CD14-positive monocyte (primary cell): ENCODE results near the gene TNFSF4. TPM values are rescaled to one million over a fixed set of nuclear protein-coding genes. Genes with fewer than 3 reads are reported as not detected.

Experiments used
- DNase-seq, 3 donors: peaks; one replicate each; pipeline ENCODE4 v3.0.0-alpha.2; 2011 to 2022
- H2AFZ ChIP-seq: 2 replicates; pipeline ENCODE4 v1.6.0; 2012; ENCODE audit warnings: mild to moderate bottlenecking, low read depth, low read length, inconsistent platforms; ENCODE audit not compliant: insufficient read depth, poor library complexity, severe bottlenecking
- H3K27ac ChIP-seq, 2 donors: 1 replicate in 1 of 2; 2 replicates in 1 of 2; pipeline ENCODE4 v1.5.1; 2012 to 2013; ENCODE audit warnings: low read length in 2 of 2, control low read depth in 1 of 2, inconsistent platforms in 1 of 2, low read depth in 1 of 2, mild to moderate bottlenecking in 1 of 2
- H3K27me3 ChIP-seq, 2 donors: one replicate each; pipeline versions ENCODE4 v1.6.0 to v1.6.1; 2011 to 2013; ENCODE audit warnings: low read length in 2 of 2; ENCODE audit not compliant: control insufficient read depth in 2 of 2, insufficient read depth in 2 of 2
- H3K36me3 ChIP-seq, 2 donors: replicated peaks in 1 of 2; 1 replicate in 1 of 2; 2 replicates in 1 of 2; pipeline versions ENCODE4 v1.5.1 to v1.6.1; 2012 to 2013; ENCODE audit warnings: low read length in 2 of 2, control low read depth in 1 of 2, inconsistent platforms in 1 of 2, mild to moderate bottlenecking in 1 of 2; ENCODE audit not compliant: insufficient read depth in 2 of 2, control insufficient read depth in 1 of 2
- H3K4me1 ChIP-seq, 2 donors: 1 replicate in 1 of 2; 2 replicates in 1 of 2; pipeline versions ENCODE4 v1.5.1 to v1.6.1; 2012 to 2013; ENCODE audit warnings: low read length in 2 of 2, control low read depth in 1 of 2, inconsistent platforms in 1 of 2, mild to moderate bottlenecking in 1 of 2, moderate library complexity in 1 of 2; ENCODE audit not compliant: insufficient read depth in 2 of 2, control insufficient read depth in 1 of 2
- H3K4me2 ChIP-seq: replicated peaks from 2 replicates; pipeline ENCODE3; 2012; ENCODE audit warnings: low read length, moderate library complexity, mild to moderate bottlenecking; ENCODE audit not compliant: poor library complexity, severe bottlenecking; ENCODE audit errors: extremely low read depth
- H3K4me3 ChIP-seq, 3 experiments: fragments of 200-600 bp in 1 of 3; sonication (generic) in 1 of 3; replicated peaks in 1 of 3; 1 replicate in 2 of 3; 2 replicates in 1 of 3; pipeline ENCODE4 v1.5.1; 2011 to 2013; ENCODE audit warnings: low read length in 3 of 3, mild to moderate bottlenecking in 3 of 3, control low read depth in 2 of 3, low read depth in 2 of 3, inconsistent platforms in 1 of 3, moderate library complexity in 1 of 3
- H3K79me2 ChIP-seq: 2 replicates; pipeline ENCODE4 v1.6.0; 2012; ENCODE audit warnings: mild to moderate bottlenecking, control low read depth, inconsistent platforms, low read length, moderate library complexity; ENCODE audit not compliant: insufficient read depth
- H3K9ac ChIP-seq: 2 replicates; pipeline ENCODE4 v1.6.0; 2017; ENCODE audit warnings: low read length, mild to moderate bottlenecking; ENCODE audit not compliant: insufficient read depth, poor library complexity, severe bottlenecking
- H3K9me3 ChIP-seq, 2 donors: replicated peaks in 1 of 2; 1 replicate in 1 of 2; 2 replicates in 1 of 2; pipeline versions ENCODE4 v1.5.1 to v1.6.1; 2012 to 2013; ENCODE audit warnings: low read length in 2 of 2, control low read depth in 1 of 2; ENCODE audit not compliant: control insufficient read depth in 1 of 2, insufficient read depth in 1 of 2
- H4K20me1 ChIP-seq: 2 replicates; pipeline ENCODE4 v1.6.0; 2012; ENCODE audit warnings: mild to moderate bottlenecking, low read length, control low read depth, moderate library complexity; ENCODE audit not compliant: insufficient read depth
- H3K27ac Mint-ChIP-seq, 7 donors: one replicate each; pipeline ENCODE4 v1.8.0; 2020; ENCODE audit warnings: mild to moderate bottlenecking in 7 of 7, mixed read lengths in 7 of 7, moderate library complexity in 6 of 7, inconsistent platforms in 2 of 7
- H3K27me3 Mint-ChIP-seq, 3 donors: one replicate each; pipeline ENCODE4 v1.8.0; 2021 to 2022; ENCODE audit warnings: low read depth in 3 of 3, mild to moderate bottlenecking in 3 of 3, mixed read lengths in 3 of 3, moderate library complexity in 3 of 3, inconsistent platforms in 1 of 3
- H3K36me3 Mint-ChIP-seq, 2 donors: one replicate each; pipeline ENCODE4 v1.8.0; 2020; ENCODE audit warnings: mixed read lengths in 2 of 2, inconsistent platforms in 1 of 2, mild to moderate bottlenecking in 1 of 2
- H3K4me1 Mint-ChIP-seq: one replicate; pipeline ENCODE4 v1.8.0; 2020; ENCODE audit warnings: mild to moderate bottlenecking, mixed read lengths
- H3K4me3 Mint-ChIP-seq, 2 donors: one replicate each; pipeline ENCODE4 v1.8.0; 2020; ENCODE audit warnings: mild to moderate bottlenecking in 2 of 2, mixed read lengths in 2 of 2, moderate library complexity in 1 of 2
- H3K9me3 Mint-ChIP-seq, 7 donors: one replicate each; pipeline ENCODE4 v1.8.0; 2020 to 2022; ENCODE audit warnings: mixed read lengths in 7 of 7, mild to moderate bottlenecking in 6 of 7, moderate library complexity in 6 of 7, inconsistent platforms in 2 of 7
- WGBS: methylation state at CpG from one replicate; pipeline ENCODE4 v1.1.5; 2013; ENCODE audit warnings: missing lambda C conversion rate; ENCODE audit not compliant: insufficient coverage; 5-methylcytosine and 5-hydroxymethylcytosine counted together
- intact Hi-C, 2 donors: fragments of 100-400 bp; cut with micrococcal nuclease; formaldehyde crosslinking; loops; one replicate each; pipeline versions ENCODE4 v1.15.0 to v1.15.1; 2023
- polyA plus RNA-seq, 3 donors: library from polyadenylated mRNA; depleted of rRNA in 1 of 3; unstranded in 2 of 3; stranded (reverse) in 1 of 3; fragments of 300-500 nt in 2 of 3; fragments of >200 nt in 1 of 3; fragmentation: Illumina TruSeq in 2 of 3; gene quantifications; 1 replicate in 2 of 3; 2 replicates in 1 of 3; pipeline ENCODE4 v1.2.3, GENCODE V29; 2012 to 2021
- TF ChIP-seq, protein P1 (sequence below): fragments of 200-600 bp; IDR thresholded peaks from one replicate; pipeline ENCODE4 v1.8.0; 2022; ENCODE audit warnings: antibody characterized with exemption, mild to moderate bottlenecking

TNFSF4 gene
- polyA plus RNA-seq, 3 donors: 0.21 to 0.40 (median 0.38) TPM

DNA sequence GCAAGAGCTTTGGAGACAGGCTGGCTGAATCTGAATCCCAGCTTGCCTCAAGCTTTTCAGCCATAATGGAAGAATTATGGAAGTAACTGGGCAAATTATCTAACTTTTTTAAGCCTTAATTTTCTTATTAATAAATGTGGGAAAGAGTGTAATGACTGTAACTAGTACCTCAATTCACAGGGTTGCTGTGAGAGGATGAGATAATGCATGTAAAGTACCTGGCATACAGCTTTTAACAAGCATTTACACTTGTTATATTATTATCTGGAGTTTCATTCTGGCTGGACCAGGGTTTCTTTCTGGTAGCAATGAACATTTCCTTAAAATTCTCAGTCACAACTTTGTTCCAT, 15.9 kb upstream of the TNFSF4 start:
- no peak for DNase-seq
- Histone ChIP-seq H3K79me2 (no peaks in the 10 kb centered on the region), H3K36me3 (no peaks in the 10 kb centered on the region), H3K27me3 (no peaks in the 10 kb centered on the region), H3K4me3 (no peak overlapping the region), H3K27ac (no peak overlapping the region), H2AFZ (no peak overlapping the region), H4K20me1 (no peaks in the 10 kb centered on the region), H3K9me3 (peaks cover 4 to 8% of the 10 kb centered on the region in 2 donors), H3K4me2 (no peak overlapping the region), H3K9ac (no peak overlapping the region), H3K4me1 (no peaks in the 10 kb centered on the region)
- peaks cover 10% of the 10 kb centered on the region for H3K4me1 Mint-ChIP-seq
- no peak overlapping the region for H3K27ac Mint-ChIP-seq
- intact Hi-C loops: no loop called here
- H3K9me3 Mint-ChIP-seq: peaks cover 0 to 7% (median 5%) of the 10 kb centered on the region in 7 donors
- no peaks in the 10 kb centered on the region for H3K27me3 Mint-ChIP-seq
- TF ChIP-seq, protein P1, sequence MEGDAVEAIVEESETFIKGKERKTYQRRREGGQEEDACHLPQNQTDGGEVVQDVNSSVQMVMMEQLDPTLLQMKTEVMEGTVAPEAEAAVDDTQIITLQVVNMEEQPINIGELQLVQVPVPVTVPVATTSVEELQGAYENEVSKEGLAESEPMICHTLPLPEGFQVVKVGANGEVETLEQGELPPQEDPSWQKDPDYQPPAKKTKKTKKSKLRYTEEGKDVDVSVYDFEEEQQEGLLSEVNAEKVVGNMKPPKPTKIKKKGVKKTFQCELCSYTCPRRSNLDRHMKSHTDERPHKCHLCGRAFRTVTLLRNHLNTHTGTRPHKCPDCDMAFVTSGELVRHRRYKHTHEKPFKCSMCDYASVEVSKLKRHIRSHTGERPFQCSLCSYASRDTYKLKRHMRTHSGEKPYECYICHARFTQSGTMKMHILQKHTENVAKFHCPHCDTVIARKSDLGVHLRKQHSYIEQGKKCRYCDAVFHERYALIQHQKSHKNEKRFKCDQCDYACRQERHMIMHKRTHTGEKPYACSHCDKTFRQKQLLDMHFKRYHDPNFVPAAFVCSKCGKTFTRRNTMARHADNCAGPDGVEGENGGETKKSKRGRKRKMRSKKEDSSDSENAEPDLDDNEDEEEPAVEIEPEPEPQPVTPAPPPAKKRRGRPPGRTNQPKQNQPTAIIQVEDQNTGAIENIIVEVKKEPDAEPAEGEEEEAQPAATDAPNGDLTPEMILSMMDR: no peak
- no peaks in the 10 kb centered on the region for H3K36me3 Mint-ChIP-seq
- no peak overlapping the region for H3K4me3 Mint-ChIP-seq

DNA sequence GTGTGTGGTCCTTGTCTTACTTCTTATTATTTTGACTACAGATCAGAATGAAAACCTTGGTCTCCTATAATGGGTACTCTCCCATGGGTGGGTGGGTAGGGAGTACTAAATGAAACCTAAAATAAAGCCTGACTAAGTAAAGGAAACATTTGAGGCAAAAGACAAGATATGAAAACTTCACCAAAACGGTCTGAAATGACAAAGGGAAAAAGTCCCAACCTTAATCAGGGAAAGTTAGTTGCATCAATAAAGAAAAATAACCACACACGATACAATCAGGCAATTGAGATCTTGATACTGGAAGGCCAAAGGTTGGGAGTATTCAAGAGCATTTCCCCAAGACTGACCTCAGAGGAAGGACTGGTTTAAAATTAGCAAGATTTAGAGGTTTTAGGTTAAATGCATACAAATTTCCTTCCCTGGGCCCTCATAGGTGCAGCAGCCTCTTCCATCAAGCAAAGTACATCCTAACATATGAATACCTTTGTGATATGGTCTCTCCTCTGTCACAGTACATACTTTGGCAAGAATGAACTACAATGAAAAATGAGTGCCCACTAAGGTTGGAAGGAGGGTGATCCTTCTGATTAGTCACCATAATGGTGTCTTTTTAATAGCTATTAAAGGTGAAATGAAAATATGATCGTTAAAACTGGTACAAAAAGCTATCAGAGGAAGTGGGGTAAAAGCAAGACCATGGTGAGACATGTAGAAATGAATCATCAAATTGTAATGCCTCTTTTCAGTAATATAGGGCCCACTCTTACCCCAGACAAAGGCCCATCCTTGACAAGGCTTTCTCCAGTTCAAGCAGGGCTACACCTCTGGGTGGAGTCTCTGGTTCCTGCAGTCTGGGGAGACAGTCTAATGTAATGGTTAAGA, 15.3 kb upstream of the TNFSF4 start:
- no CpG with 5 or more reads among the region's 3 CpGs for WGBS
- Histone ChIP-seq H3K27ac (no peak overlapping the region), H3K27me3 (no peaks in the 10 kb centered on the region), H3K36me3 (no peaks in the 10 kb centered on the region), H4K20me1 (no peaks in the 10 kb centered on the region), H3K9ac (no peak overlapping the region), H3K79me2 (no peaks in the 10 kb centered on the region), H3K4me2 (no peak overlapping the region), H3K4me3 (no peak overlapping the region), H3K9me3 (peaks cover 0 to 2% of the 10 kb centered on the region in 2 donors), H2AFZ (no peak overlapping the region), H3K4me1 (no peaks in the 10 kb centered on the region)
- H3K27me3 Mint-ChIP-seq: peaks cover 0 to 2% (median 0%) of the 10 kb centered on the region in 3 donors
- DNase-seq: no peak
- no peak overlapping the region for H3K4me3 Mint-ChIP-seq
- intact Hi-C loops: no loop called here
- H3K4me1 Mint-ChIP-seq: peaks cover 10% of the 10 kb centered on the region
- H3K36me3 Mint-ChIP-seq: no peaks in the 10 kb centered on the region
- H3K27ac Mint-ChIP-seq: no peak overlapping the region
- TF ChIP-seq, protein P1: no peak
- H3K9me3 Mint-ChIP-seq: peaks cover 0 to 2% (median under 1%) of the 10 kb centered on the region in 7 donors
